A549 (cell line): ENCODE results near the gene AGTRAP.

Experiments used
- HDAC2 ChIP-seq: fragments of 200-600 bp; sonication (generic); IDR thresholded peaks from 2 replicates; pipeline ENCODE4 v1.6.1; 2016
- SMC3 ChIP-seq: fragments of >200 bp; sonication (Bioruptor Twin); formaldehyde crosslinking; IDR thresholded peaks from 3 replicates; pipeline ENCODE4 v1.6.1; 2018; ENCODE audit warnings: inconsistent platforms
- ZFP36 ChIP-seq: fragments of 450-650 bp; IDR thresholded peaks from 2 replicates; pipeline ENCODE4 v1.6.1; 2014; ENCODE audit warnings: borderline replicate concordance; ENCODE audit not compliant: partially characterized antibody
- TF ChIP-seq, protein P1 (sequence below): fragments of >200 bp; sonication (Bioruptor Twin); formaldehyde crosslinking; IDR thresholded peaks from 3 replicates; pipeline ENCODE4 v1.5.1; 2016

DNA sequence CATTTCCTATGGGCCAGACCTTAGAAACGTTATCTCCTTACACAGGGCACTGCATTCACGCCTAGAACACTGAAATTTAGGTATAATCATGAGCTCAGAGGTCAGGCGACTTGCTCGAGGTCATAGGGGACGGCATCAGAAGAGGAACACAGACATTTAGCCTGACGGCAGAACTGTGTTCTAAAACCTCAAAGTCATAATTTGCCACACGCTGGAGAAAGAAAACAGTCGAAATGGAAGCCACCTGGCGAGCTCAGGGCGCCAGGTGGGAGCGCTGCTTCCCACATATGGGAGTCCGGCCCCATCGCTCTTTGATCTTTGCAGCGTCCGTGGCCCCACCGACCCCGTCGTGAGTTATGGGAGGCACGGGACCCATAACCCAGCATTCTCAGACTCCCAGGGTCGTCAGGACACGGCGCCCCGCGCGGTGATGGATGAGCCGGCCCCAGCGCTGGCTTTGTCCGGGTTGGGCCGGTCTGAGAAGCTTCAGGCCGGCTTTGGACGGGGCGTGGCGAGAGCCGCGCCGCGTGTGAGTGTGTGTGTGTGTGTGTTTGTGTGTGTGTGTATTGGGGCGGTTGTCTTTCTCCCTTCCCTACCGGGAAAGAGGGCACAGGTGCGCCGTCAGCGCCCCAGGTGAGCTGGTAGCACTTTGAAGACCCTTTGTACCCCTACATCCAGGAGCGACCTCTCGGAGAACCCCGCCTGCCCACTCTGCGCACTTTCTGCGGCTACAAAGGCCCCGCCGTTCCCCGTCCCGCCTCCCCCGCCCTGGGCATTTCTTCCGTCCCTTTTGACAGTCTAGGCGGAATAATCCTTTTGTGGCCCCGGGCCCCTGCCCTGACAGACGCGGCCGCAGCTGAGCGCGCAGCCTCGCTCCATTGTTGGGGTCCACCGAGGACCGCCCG is 45.3 kb upstream of the AGTRAP start:
- TF ChIP-seq, protein P1, sequence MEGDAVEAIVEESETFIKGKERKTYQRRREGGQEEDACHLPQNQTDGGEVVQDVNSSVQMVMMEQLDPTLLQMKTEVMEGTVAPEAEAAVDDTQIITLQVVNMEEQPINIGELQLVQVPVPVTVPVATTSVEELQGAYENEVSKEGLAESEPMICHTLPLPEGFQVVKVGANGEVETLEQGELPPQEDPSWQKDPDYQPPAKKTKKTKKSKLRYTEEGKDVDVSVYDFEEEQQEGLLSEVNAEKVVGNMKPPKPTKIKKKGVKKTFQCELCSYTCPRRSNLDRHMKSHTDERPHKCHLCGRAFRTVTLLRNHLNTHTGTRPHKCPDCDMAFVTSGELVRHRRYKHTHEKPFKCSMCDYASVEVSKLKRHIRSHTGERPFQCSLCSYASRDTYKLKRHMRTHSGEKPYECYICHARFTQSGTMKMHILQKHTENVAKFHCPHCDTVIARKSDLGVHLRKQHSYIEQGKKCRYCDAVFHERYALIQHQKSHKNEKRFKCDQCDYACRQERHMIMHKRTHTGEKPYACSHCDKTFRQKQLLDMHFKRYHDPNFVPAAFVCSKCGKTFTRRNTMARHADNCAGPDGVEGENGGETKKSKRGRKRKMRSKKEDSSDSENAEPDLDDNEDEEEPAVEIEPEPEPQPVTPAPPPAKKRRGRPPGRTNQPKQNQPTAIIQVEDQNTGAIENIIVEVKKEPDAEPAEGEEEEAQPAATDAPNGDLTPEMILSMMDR: no peak
- TF ChIP-seq SMC3: no peak
- no peak for TF ChIP-seq HDAC2
- no peak for TF ChIP-seq ZFP36
